HG03432 (cell line): ENCODE measurements around the gene GLA.
A peak's percentile ranks its signal among the peaks of the same experiment; 100 is the strongest.

Experiments used
- ATAC-seq: cut with Tn5 transposase; IDR thresholded peaks from one replicate; pipeline ENCODE4 v1.9.1; 2021; ENCODE audit warnings: mild to moderate bottlenecking, moderate library complexity; ENCODE audit not compliant: unreplicated experiment

The GLA gene

DNA sequence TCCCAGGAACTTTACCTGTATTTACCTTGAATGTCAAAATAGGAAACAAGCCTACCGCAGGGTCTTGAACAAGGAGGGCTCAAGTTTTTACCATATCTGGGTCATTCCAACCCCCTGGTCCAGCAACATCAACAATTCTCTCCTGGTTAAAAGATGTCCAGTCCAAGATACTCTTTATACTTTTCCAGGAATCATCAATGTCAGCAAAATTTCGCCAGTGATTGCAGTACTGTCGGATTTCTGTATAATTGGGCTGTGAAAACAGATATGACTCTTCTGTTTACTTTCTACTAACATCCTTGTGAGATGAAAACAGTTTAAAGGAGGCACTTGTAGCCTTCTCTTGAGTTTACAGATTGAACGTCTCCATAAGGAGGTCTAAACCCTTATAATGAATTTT, 9.0 kb downstream of the GLA start:
- no peak for ATAC-seq

DNA sequence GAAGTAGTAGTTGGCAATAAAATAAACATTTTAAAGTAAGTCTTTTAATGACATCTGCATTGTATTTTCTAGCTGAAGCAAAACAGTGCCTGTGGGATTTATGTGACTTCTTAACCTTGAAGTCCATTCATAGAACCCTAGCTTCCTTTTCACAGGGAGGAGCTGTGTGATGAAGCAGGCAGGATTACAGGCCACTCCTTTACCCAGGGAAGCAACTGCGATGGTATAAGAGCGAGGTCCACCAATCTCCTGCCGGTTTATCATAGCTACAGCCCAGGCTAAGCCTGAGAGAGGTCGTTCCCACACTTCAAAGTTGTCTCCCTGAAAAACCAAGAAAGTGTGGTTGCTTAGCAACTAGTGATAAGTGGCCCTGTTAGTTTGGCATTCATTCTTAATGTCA, 9.9 kb downstream of the GLA start:
- ATAC-seq: no peak

DNA sequence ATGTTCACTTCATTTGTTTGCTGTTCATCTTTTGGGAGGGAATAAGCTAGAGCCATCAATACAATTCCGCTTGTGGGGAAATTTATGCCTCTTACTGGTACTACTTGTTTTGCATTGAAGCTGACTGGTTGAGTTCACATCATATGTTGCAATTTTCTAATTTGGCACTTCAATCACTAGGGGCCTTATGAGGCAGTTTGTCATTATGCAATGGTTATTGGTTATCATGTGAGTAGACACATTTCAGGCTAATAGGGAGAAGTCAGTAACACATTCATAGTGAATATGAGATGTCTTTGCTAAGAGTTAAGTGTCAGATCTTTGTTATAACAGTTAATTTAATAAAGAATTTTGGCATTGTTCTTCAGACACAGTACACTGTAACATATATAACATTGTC, 11.9 kb downstream of the GLA start:
- no peak for ATAC-seq

DNA sequence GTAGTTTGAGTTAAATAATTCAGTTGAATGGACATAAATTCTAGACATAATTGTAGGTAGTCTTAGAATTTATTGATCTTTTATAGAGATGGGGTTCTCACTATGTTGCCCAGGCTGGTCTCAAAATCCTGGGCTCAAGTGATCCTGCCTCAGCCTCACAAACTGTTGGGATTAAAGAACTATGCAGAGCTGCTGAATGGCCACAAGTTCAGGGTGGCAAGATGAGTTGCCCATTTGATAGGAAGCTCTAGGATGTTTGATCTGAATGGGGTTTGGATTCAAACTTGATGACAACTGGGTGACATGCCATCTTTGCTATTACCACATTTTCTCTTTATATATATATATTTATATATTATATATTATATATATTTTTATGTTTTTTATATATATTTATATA, 13.4 kb downstream of the GLA start:
- no peak for ATAC-seq

DNA sequence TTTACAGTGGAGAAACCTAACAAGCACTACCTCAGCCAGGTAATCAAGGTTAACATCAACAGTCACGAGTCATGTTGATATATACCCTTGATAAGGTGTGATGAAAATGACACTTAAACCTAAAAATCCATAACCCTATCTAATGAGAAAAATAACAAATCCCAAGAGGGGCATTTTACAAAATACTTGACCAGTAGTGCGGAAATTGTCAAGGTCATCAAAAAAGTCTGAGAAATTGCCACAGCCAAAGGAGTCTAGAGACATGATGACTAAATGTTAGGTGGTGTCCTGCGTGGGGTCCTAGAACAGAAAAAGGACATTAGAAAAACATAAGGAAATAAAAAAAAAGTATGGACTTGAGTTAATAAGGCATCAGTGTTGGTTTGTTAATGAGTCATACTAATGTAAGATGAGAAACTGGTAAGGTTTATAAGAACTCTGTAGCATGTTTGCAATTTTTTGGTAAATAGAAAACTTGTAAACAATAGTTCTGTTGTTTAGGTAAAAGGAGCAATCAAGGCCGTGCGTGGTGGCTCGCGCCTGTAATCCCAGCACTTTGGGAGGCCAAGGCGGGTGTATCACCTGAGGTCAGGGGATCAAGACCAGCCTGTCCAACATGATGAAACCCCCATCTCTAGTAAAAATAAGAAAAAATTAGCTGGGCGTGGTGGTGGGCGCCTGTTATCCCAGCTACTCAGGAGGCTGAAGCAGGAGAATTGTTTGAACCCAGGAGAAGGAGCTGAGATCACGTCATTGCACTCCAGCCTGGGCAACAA, 14.0 kb downstream of the GLA start:
- ATAC-seq: no peak

DNA sequence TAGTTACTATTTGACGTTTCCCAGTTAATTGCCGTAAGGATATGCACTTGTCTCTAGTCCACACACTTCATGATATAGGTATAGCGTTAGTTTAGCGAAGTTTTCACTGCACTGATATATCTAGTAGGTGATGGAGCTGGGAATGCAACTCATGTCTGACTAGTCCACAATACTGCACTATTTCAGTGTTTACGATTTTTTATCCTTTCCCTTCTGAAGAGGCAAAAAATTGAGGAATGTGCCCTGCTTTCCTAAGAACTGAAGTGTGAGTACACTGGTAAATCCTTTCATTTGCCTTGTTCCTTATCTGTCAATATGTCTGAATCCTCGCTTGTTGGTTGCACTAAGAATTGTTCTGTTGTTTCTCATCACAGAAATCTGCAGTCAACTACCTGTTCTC, 15.9 kb downstream of the GLA start:
- no peak for ATAC-seq

DNA sequence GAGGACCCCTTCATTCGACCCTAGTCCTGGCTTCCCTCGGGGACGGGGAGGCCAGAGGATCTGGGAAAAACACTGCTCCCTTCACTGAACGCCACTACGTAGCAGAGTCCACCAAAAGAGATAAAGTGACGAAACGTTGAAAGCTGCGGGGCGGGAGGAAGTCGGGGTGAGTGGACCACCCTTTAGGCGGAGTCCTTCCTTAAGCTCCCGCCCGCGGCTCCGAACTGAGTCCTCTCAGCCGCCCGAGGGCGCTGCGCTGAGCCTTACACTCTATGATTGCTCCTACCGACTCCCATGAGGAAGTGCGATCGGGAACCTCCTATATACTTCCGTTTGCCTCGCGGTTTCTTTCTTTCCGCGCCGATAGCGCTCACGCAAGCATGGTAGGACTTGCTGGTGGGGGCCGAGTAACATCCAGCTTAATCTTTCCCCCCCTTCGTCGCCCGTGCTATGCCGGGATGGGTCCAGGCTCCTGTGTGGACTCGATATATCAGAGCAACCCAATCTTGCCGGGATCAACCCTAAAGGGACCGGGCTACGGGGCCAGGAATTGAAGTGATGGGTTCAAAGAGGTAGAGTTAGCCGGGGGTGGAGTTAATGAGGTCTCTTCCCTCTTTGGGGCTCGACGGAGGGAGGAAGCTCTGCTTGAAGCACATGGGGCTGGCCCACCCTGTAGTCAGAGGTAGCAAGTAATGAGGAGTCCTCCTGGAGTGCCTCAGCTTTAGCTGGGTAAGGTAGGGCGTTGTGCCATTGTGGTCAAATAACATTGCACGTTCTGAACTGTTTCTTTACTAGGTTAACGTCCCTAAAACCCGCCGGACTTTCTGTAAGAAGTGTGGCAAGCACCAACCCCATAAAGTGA, 16.8 kb downstream of the GLA start, which contains the start of gene RPL36A:
Gene RPL36A, plus strand, starts transcription at position 348 of the 862 bp plus-strand sequence. Its CDS starts 33 bp downstream, at position 381.
- ATAC-seq: peak; percentile 87

DNA sequence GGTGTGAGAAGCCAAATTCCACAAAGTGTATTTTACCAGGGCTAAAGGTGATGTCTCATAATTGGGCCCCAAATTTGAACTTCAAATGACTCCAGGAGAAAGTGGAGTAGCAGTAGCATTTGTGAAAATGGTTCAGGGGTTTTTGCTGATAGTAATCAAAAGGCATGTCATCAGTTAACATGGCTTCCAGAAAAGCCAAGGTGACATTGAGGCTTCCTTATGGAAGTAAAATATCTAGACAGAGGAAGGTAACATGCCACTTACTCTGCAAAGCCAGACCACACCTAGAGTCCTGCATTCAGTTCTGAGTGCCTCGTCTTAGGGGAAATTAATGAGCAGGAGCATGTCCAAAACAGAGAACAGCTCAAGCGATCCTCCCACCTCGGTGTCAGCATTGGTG, 19.1 kb downstream of the GLA start:
- ATAC-seq: no peak

DNA sequence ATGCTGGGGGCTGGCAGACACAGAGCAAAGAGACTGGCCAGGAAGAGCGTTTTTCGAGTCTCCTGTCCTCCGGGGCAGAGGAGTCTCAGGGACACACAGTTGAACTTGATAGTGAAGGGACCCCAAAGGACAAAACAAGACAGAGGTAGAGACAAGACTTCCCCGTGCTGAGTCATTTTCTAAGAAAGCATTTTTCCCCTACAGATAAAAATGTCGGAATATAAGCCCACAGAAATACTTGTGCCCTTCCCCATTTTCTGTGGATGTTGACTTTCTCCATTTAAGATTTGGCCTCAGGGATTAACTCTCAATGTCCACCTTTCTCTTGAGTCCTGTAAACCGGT, 21.2 kb downstream of the GLA start:
- ATAC-seq: no peak

DNA sequence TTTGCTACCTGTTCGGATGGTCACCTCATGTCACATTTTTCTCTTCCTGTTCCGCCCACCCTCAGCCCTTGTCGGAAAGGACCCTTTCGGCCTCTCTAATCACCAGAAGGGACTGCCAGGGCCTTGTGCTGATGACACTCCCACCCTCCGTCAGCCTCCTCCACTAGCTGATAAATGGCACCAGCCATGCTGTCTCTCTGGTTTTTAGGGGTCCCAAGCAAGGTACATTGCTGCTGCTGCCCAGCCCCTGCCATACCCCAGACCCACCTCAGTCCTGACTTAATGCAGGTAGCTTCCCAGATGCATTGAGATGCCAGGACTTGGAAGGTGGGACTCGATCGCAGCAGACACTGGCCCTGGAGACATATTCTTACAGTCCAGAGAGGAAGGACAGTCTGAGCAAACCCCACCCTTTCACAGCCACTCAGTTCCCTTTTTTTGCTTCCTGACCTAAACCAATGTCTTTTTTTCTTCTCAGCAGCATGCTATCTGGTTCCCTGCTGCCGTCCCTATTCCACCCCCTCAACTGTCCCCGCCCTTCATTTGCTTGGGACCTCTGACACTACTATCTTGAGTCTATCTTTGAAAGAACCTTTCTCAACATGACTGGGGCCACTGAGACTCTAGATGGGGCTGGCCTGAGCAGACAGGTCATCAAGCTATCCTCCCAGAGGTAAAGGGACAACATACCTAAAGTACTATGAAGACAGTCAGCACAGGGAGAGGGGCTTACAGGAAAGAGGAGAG, 21.8 kb downstream of the GLA start, which contains the start of gene BTK:
Gene BTK, minus strand, starts transcription at position 397 of the 747 bp plus-strand sequence. CDS start 10,907 bp downstream, outside the sequence.
- peak; percentile 73 for ATAC-seq

DNA sequence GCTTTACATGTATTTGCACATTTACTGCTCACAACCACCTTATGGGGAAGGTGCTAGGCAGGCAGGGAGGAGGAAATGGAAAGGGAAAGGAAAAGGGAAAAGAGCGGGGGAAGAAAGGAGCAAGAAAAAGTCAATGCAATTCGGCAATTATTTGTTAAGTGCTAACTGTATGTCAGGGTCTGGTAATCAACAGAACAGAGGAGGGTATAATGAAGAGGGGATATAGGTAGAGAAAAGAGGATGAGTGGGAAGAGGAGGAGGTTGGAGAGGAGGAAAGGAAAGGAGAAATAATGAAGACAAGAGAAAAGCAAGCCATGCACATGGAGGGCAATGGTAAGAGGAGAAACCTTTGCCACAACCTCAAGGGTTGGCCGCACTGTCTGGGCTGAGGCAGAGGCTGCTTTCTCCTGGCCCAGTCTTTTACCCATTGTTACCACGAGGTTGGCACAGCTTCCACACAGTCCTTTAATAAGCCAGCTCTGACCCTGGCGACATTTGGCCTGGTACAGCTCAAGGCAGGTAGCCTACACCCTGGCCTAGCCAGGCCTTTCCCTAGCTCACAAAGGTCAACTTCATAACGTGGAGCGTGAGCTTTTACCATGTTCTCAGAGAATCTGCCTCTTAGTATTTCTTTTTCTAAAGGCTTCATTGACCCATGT, 22.6 kb downstream of the GLA start:
- no peak for ATAC-seq

DNA sequence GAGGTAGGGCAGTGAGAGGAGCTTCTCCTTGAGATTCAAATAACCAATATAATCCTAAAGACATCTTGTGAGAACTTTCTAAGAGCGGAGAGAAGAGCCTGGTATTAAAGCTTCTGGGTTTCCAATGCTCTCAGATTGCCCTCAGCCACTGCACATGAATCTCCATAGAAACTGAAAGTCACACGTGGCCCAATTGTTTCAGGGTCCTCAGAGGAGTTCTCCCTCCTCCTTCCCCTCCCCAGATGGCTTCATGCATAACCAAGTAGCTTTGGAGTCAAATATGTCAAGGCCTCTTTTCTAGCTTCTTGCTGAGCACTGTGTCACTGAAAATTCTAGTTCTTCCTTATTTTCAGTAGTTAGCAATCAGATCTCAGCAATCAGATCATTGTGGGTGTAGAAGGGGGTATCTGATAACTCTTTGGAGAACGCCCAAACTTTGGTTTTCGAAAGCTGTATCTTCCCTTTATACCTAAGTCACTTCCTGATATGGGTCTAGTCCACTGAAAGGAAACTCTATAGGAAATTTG, 24.0 kb downstream of the GLA start:
- ATAC-seq: peak; percentile 73

DNA sequence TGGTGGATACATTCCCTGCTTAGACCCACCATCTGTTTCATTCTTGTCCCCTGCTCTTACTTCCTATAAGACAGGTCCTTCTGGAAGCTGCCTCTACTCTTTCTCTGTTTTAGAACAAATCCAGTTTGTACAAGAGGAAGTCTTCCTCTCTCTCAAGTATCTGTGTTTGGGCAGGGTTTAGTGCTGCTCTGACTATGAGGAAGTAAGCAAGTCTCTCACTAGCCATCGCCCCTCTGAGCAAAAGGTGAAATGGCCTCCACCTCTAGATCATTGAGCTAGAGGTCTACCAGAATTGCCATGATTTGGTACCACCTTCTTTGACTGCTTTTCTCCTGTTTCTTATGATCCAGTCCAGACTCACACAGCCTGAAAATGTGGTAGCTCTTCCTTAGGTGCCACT, 30.2 kb downstream of the GLA start:
- ATAC-seq: no peak

DNA sequence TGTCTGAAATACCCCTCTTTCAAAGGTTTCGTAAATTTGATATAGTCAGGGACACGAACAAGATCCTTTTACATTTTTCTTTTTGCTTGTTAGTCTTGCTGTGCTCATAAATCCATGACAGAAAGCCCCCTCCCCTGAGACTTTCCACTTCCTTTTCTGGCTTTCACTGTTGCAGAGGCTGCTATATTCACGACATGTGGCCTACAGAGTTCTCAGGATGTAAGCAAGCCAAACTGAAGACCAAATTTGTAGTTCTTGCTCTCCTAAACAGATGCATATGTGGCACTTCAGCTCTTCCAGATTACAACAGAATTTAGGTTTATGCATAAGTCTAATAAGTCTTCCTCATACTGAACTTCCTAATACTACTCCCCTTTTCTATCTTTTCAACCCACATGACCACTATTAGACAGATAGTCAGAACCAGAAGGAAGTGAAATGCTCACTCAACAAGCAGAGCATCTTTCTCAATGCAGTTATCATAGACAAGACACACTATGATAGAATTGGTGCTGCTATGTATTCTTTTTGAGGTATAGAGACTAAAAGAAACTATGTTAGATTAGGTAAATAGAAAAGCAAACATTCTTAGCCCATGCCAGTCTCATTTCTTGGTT, 36.7 kb downstream of the GLA start:
- peak; percentile 84 for ATAC-seq

DNA sequence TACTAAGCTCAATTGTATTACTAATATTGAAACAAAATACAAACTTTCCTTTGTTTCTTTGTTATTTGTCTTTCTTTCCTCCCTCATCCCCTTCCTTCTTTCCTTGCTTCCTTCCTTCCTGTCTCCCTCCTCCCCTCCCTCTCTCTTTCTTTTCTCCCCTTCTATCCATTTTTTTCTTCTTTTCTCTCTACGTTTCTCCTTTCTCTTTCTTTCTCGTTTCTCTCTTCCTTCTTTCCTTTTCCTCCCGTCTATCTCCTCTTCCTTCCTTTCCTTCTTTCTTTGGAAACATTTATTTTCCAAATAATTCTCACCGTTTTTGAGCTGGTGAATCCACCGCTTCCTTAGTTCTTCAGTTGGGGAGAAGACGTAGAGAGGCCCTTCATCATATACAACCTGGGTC, 38.0 kb downstream of the GLA start:
- no peak for ATAC-seq

DNA sequence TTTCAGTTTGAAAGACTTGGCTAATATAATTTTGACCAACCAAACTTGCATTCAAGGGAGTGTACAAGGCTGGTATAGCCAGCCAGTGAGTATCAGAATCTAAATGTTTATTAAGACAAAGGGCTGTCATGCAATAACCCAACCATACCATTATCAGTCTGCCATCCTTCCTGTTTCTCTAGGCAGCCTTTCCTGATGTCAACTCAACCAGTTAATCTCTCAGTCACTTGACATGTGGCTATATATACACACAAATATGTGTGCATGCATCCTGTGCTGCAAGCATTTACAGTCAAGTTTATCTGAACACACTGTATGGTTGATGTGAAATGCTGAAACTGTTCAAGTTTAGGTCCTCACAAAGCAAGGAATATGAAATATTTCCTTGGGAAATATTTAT, 38.9 kb downstream of the GLA start:
- ATAC-seq: no peak

DNA sequence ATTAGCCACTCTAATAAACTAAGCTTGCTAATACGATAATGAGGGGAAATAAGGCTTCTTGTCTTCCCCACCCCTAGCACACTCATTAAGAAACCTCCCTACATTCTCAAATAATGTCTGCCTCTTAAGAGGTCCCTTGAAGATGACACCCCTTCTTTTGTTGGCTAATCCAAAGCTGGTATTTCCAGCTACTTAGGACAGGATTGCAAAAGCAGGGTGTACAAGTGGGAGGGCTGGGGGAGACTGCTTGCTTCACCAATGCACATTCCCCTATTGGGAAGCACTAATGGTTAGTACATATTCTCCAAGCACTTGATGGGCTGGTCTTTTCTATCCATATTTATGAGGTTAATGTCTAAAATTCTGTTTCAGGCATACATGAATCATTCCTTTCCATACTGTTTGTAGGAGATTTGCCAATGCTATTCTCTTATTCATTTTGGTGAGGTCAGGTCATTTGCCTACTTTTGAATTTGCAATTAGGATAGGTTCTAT, 42.4 kb downstream of the GLA start:
- no peak for ATAC-seq

DNA sequence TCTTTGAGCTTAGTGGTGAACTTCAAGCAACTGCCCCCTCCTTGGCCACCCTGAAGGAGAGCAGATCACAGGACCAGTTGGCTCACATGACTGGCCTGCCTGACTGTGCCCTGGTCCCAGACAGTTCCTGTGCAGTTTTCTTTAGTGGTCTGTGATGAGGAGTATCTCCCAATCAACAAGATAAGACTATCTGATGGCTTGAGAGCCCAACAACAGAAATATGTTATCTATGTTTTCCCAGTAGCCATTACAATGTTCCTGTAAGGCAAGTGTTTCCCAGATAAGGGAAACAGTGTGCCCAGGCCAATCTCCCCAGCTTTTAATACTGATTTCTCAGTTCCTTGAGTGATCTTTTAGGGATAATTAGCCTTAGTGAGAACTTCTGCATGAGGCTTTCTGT, 45.0 kb downstream of the GLA start:
- no peak for ATAC-seq

DNA sequence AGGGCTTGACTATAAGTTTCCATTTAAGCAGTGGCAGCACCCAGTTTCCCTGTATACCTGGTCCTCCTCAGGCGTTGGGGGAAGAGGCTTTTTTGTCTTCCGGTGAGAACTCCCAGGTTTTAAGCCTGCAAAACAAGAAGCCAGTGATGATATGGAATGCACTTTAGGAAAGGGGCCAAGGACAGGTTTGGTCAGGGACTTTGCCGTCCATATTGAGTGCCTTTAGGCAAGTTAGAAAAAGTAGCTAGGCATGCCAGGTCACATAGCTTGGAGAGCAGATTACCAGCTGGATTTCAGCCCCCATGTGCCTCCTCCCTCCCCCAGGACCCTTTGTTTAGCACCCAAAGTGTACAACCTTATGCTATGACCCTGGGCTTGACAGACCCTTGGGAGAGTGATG, 45.6 kb downstream of the GLA start:
- ATAC-seq: no peak

DNA sequence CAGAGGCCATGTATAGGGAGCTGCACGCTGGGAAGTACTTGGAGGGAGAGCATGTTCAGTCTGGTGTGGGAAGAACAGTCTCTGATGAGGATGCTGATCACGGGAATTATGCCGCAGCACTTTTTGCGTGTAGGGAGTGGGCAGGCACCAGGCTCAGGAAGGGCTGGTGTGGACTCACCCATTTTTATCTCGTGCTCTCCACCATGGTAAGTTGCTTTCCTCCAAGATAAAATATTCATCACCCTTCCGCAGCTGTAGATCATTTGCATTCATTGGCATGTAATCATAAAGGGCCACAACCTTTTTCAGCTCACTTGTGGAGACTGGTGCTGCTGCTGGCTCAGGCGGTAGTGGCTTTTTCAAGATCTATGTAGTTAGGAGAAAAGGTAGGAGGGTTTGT, 47.3 kb downstream of the GLA start:
- ATAC-seq: no peak
